ENCODE data around the gene CCDC40.

DNA sequence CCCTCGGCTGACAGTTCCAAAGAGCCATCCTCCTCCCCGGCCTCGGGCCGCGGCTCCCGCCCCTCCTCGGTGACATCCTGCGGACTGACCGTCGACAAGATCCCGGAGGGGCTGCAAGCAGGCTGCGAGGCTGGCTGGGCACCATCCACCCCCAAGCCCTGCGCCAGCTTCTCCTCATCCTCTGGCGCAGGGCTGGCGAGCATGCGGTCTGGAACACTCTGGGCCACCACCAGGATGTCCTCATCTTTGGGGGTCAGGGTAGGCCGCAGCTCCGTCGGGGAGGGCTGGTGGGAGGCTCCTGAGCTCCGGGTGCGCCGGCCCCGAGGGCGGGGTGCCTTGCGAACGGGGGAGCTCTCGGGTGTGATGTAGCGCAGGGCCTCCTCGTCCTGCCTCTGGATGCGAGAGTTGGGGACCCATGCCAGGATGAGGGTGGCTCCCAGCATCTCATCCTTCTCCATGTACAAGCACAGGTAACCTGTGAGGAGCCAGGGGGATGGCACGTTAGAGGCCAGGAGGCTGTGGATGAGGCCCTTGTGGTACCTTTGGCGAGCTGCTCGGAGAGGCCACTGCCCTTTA is 26.1 kb upstream of the CCDC40 start:
- no peak for TF ChIP-seq CTCF (IDR thresholded peaks at IDR 0.05)
- TF ChIP-seq POLR2AphosphoS5 (IDR thresholded peaks at IDR 0.05) = no peak
- no peak for TF ChIP-seq POLR2A (IDR thresholded peaks at IDR 0.05)
- TF ChIP-seq EP300 (IDR thresholded peaks at IDR 0.05) = no peak
